Measurements from ENCODE around the gene PDCD1LG2. TPM values are rescaled to one million over a fixed set of nuclear protein-coding genes. Genes with fewer than 3 reads are reported as not detected.

Gene PDCD1LG2
- total RNA-seq, 4 donors from 2014 or later: 0.47 to 4.6 (median 2.4) TPM

DNA sequence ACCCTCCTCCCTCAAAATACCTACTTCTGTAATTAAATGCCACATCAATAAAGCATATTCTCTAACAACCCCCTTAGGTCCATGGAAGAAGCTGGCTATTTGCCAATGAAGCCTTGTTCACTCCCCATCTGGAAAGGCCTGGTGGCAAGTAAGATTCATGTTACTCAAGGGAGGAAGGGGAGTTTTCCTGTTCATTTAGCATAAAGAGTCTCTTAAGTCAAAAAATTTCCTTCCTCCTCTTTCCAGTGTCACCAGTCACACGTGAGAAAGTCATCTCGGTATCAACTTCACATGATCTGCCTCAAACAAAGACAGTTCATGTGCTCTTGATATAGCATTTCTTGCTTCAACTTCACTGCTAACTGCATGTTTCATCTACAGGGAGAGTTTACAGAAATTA, 85.8 kb downstream of the PDCD1LG2 start:
- Histone ChIP-seq H3K27me3 (no peaks in the 10 kb centered on the region), H3K27ac (no peak overlapping the region), H3K9me3 (no peaks in the 10 kb centered on the region), H3K4me3 (no peak overlapping the region), H3K36me3 (no peaks in the 10 kb centered on the region), H3K4me1 (peaks cover 0 to 8% (median 0%) of the 10 kb centered on the region in 3 donors)
- 54 to 74% methylated on average over 2 of the region's 2 CpGs for WGBS, 2 donors (ENCODE audit: low coverage in 1 of 2)
- TF ChIP-seq, protein P1, sequence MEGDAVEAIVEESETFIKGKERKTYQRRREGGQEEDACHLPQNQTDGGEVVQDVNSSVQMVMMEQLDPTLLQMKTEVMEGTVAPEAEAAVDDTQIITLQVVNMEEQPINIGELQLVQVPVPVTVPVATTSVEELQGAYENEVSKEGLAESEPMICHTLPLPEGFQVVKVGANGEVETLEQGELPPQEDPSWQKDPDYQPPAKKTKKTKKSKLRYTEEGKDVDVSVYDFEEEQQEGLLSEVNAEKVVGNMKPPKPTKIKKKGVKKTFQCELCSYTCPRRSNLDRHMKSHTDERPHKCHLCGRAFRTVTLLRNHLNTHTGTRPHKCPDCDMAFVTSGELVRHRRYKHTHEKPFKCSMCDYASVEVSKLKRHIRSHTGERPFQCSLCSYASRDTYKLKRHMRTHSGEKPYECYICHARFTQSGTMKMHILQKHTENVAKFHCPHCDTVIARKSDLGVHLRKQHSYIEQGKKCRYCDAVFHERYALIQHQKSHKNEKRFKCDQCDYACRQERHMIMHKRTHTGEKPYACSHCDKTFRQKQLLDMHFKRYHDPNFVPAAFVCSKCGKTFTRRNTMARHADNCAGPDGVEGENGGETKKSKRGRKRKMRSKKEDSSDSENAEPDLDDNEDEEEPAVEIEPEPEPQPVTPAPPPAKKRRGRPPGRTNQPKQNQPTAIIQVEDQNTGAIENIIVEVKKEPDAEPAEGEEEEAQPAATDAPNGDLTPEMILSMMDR (IDR thresholded peaks at IDR 0.05): no peak
- TF ChIP-seq POLR2AphosphoS5 (IDR thresholded peaks at IDR 0.05) (no peak), POLR2A (IDR thresholded peaks at IDR 0.05) (no peak), EP300 (IDR thresholded peaks at IDR 0.05) (no peak)
- no peak for ATAC-seq

DNA sequence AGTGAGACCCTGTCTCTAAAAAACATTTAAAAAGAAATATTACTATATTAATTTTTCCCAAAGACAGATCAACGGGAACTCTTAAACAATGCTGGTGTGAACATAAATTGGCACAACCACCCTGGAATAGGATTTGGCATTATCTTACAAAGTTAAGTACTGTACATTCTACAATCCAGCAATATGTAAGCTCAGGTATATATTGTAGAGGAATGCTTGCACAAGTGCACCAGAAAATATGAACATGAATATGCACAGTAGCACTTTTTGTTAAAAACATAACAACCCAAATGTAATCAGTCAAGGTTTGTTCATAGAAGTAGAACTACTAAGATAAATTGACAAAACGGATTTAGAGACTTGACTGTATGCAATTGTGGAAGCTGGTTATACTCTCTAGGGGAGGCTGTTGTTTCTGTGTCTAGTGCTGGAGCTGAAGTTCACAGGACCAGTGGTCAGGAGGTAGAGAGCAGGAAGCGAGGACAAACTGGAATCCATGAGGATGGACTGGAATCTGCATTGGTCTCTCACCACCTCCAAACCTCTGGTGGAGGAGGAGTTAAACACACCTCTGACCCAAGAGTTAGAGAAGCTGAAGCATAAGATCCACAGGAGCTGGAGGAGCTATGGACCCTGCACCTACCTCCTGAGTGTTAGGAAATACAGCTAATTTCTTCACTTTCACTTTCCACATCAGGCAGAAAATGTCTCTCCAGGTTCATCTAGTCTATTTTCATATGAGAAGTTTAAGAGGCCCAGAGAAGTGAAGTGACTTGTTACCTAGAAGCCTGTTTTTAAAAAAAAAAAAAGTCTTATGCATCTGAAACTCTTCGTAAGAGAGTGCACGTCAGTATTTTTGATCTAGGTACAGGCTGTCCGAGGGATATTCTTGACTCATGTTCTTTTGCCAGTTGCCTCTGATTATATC, 98.2 kb downstream of the PDCD1LG2 start:
- peak; percentile 83 for ATAC-seq
- Histone ChIP-seq H3K27ac (peak overlapping the region; percentile 74 to 98 (median 84)), H3K9me3 (no peaks in the 10 kb centered on the region), H3K4me1 (peaks cover 0 to 15% (median 10%) of the 10 kb centered on the region in 3 donors), H3K36me3 (no peaks in the 10 kb centered on the region), H3K27me3 (no peaks in the 10 kb centered on the region), H3K4me3 (peak overlapping the region; percentile 40 to 70)
- TF ChIP-seq POLR2A (IDR thresholded peaks at IDR 0.05): no peak
- TF ChIP-seq, protein P1 (IDR thresholded peaks at IDR 0.05): peak in 1 of 4 experiments; percentile 31
- WGBS, 2 donors (ENCODE audit: low coverage in 1 of 2): 16 to 34% methylated on average over 5 to 6 of the region's 6 CpGs

DNA sequence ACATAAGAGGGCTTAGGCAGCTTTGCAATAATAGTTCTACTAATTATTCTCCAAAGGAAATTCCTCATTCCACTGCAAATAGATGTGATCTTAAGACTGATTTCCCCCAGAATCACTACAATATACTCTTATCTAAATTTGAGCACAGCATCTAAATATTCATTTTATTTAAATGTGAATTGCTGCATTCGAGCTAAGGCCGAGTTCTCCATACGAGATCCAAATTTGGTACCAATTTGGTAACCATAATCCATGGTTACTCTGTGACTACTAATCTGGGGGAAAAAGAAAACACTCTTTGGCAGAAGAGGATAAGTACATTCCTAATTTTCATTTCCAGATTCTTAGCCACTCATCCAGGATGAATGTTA, 98.9 kb downstream of the PDCD1LG2 start:
- Histone ChIP-seq H3K4me3 (peak overlapping the region; percentile 40 to 70), H3K9me3 (no peaks in the 10 kb centered on the region), H3K27ac (peak overlapping the region; percentile 74 to 98 (median 84)), H3K4me1 (peaks cover 0 to 15% (median 10%) of the 10 kb centered on the region in 3 donors), H3K27me3 (no peaks in the 10 kb centered on the region), H3K36me3 (no peaks in the 10 kb centered on the region)
- ATAC-seq: no peak
- TF ChIP-seq POLR2AphosphoS5 (IDR thresholded peaks at IDR 0.05): no peak
- TF ChIP-seq EP300 (IDR thresholded peaks at IDR 0.05): no peak
- TF ChIP-seq POLR2A (IDR thresholded peaks at IDR 0.05): no peak
- TF ChIP-seq, protein P1 (IDR thresholded peaks at IDR 0.05): no peak
- 33 to 62% methylated on average over 3 of the region's 3 CpGs for WGBS, 2 donors (ENCODE audit: low coverage in 1 of 2)

DNA sequence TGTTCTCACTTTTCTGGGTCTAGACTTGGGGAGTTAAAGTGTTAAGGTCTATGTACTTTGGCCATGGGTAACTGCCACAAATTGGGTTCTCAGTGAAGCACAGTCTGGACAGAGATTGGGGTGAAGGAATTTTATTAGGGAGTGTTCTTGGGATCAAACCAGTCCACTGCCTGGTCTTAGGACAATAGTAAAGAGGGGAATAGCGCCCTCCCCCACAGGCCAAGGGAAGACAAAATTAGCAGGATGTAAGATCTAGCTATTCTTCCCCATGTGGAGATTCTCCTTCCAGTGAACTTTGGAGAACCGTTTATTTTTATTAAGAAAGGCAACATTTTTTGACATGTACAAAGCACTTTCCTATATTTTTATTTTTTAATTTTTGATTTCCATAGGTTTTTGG, 100.2 kb downstream of the PDCD1LG2 start:
- TF ChIP-seq EP300 (IDR thresholded peaks at IDR 0.05) (no peak), POLR2A (IDR thresholded peaks at IDR 0.05) (no peak)
- no peak for ATAC-seq
- Histone ChIP-seq H3K27me3 (no peaks in the 10 kb centered on the region), H3K36me3 (no peaks in the 10 kb centered on the region), H3K9me3 (no peaks in the 10 kb centered on the region), H3K4me3 (no peak overlapping the region), H3K27ac (no peak overlapping the region), H3K4me1 (peaks cover 0 to 15% (median 10%) of the 10 kb centered on the region in 3 donors)
- 38 to 64% methylated on average over 2 of the region's 2 CpGs for WGBS, 2 donors (ENCODE audit: low coverage in 1 of 2)

DNA sequence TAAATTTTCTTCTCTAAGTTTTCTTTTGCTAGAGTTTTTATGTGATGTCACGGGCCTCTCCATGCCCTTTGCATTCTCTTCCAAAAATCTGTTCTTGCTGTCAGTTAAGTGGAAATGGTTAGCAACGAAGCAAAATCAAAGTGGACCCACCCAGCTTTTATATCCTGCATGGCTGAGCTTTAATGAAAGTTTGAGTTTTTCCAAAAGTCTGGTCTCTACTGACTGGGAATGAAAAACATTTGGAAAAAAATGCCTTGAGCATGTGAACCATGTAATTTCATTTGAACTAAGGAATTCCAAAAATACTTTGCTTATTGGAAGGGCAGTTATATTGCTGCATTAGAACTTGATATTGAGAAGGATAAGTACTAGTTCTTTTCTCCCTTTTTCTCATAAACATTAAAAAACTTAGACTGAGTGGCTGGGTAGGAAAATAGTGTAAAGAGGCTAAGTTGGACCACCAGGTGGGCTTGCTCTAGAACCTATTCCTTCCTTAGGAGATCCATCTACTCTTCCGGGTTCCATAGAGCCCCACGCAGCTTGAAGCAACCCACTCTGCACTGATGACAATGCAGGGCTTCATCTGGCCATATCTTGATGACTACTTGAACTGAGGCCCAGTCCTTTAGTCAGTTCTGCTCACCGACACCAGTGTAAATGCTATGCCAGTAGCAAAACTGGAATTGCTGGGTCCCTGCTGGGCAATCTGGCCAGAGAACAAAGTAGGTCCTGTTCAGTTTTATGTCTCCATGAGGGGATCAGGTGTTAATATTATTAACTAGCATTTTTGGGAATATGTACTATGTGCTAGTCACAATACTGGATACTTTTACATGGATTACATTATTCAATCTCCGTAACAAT, 101.2 kb downstream of the PDCD1LG2 start:
- TF ChIP-seq, protein P1 (IDR thresholded peaks at IDR 0.05): no peak
- TF ChIP-seq POLR2A (IDR thresholded peaks at IDR 0.05) (no peak), EP300 (IDR thresholded peaks at IDR 0.05) (no peak), POLR2AphosphoS5 (IDR thresholded peaks at IDR 0.05) (no peak)
- peak overlapping the region in 1 of 4 donors; percentile 6 for H3K27ac ChIP-seq
- no peaks in the 10 kb centered on the region for H3K27me3 ChIP-seq
- no peak for ATAC-seq
- no peaks in the 10 kb centered on the region for H3K9me3 ChIP-seq
- no peak overlapping the region for H3K4me3 ChIP-seq
- no peaks in the 10 kb centered on the region for H3K36me3 ChIP-seq
- 71 to 90% methylated on average over 4 to 6 of the region's 6 CpGs for WGBS, 2 donors (ENCODE audit: low coverage in 1 of 2)
- peaks cover 0 to 15% (median 10%) of the 10 kb centered on the region in 3 donors for H3K4me1 ChIP-seq

Data from gastroesophageal sphincter (tissue), 4 donors.